Hair follicular keratinocyte (primary cell): ENCODE measurements around the gene CHST1. TPM values are rescaled to one million over a fixed set of nuclear protein-coding genes. Genes with fewer than 3 reads are reported as not detected.

ENCODE experiments used
- total RNA-seq: library from RNA; depleted of rRNA; stranded (reverse); fragments of >200 nt; gene quantifications from 2 replicates; pipeline ENCODE4 v1.2.3, GENCODE V29; 2015

CHST1 gene, protein sequence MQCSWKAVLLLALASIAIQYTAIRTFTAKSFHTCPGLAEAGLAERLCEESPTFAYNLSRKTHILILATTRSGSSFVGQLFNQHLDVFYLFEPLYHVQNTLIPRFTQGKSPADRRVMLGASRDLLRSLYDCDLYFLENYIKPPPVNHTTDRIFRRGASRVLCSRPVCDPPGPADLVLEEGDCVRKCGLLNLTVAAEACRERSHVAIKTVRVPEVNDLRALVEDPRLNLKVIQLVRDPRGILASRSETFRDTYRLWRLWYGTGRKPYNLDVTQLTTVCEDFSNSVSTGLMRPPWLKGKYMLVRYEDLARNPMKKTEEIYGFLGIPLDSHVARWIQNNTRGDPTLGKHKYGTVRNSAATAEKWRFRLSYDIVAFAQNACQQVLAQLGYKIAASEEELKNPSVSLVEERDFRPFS
- 2.0 and 5.2 TPM in 2 replicates for total RNA-seq

DNA sequence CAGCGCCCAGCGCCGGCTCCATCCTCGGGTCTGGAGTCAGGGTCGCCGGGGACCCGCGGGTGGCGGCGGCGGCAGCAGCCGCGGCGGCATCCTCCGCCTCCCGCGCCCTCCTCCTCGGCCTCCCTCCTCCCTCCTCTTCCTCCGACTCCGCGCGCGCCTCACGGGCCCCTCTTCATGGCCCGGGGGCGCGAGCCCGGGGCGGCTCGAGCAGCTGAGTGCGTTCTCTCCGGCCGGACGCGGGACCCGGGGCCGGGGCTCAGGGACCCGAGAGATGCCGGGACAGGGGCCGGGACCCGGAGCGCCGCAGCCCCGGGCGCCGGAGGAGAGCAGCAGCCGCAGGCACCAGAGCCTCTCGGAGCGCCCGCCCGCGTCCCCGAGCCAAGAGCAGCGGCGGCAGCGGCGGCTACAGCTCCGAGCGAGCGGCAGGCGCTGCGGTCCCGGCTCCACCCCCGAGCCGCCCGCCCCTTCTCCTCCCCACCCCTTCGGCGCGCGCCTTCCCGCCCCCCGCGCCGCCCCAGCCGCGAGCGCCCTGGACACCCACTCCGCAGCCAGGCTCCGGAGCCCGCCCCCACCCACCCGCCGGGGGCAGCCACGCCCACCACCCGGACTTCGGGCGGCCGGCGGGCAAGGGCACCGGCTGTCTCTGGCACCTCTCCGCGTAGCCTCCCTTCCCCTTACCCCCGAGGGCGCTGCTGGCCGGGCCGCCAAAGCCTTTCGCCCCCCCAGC is at the start of gene CHST1:
CHST1 (minus strand) TSS at position 417 of the 727 bp plus-strand sequence. CDS start 14,699 bp downstream, outside the sequence.

Other genes with a start within 250 kb of the CHST1 start
- 13.9 and 20.3 TPM in 2 replicates for gene SLC35C1, start 139.5 kb upstream of the CHST1 start, total RNA-seq
- 5.3 and 8.2 TPM in 2 replicates for gene CRY2, start 181.9 kb upstream of the CHST1 start, total RNA-seq
- gene MAPK8IP1, start 220.0 kb upstream of the CHST1 start, total RNA-seq: 1.6 and 2.4 TPM in 2 replicates
- gene FREY1, start 241.6 kb upstream of the CHST1 start, total RNA-seq: 0.38 TPM in 1 of 2 replicates, not detected in the other